GM21515 (cell line): ENCODE results near the gene TAS2R41.
"Not testable (repeated sequence)": the region's sequence is repeated elsewhere in the genome, so short reads cannot be mapped to it uniquely, and the experiment has no call there.

Experiments
- ATAC-seq: cut with Tn5 transposase; IDR thresholded peaks from one replicate; pipeline ENCODE4 v1.9.1; 2021; ENCODE audit not compliant: unreplicated experiment

The TAS2R41 gene

GRCh38 chr7:143514995-143515735, 37.5 kb downstream of the TAS2R41 start:
- ATAC-seq = no peak

DNA sequence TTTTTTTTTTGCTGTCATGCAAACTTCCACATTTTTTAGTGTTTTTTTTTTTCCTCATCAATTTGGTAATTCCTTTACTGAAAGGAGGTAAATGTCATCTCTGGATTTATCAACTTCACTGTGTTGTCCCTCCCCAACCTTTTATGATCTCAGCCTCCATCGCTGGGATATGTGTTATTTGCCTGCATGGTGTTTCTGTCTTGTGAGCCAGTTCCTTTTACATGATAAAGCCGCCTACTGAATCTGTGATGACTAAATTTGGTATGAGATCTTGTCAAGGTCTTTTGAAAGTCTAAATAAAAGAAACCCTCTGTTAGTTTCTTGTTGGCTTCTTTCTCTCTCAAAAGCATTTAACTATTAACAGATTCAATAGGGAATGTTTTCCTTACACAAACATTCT, 39.3 kb downstream of the TAS2R41 start:
- ATAC-seq = no peak

DNA sequence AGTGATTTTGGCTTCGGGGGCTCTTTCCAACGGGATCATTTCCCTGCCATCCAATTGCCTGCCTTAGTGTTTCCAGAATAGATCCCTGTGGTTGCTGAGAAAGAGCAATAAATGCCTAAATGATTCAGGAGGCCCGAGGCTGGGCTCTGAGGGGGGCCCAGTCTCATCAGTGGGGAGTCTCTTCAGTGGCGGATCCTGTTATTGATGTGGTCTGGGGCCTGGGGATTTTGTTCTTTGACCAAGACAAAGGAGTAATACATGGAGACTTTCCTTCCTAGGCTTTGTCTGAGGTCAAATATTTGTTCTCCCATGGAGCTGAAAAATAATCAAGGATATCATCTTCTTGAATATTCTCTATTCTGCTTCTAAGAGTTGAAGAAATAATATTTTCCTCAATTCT, 40.8 kb downstream of the TAS2R41 start:
- ATAC-seq = no peak

- ATAC-seq = no peak
Observed at GRCh38 chr7:143518941-143519340, 41.3 kb downstream of the TAS2R41 start.

GRCh38 chr7:143519411-143520131, 41.9 kb downstream of the TAS2R41 start:
- no peak for ATAC-seq

DNA sequence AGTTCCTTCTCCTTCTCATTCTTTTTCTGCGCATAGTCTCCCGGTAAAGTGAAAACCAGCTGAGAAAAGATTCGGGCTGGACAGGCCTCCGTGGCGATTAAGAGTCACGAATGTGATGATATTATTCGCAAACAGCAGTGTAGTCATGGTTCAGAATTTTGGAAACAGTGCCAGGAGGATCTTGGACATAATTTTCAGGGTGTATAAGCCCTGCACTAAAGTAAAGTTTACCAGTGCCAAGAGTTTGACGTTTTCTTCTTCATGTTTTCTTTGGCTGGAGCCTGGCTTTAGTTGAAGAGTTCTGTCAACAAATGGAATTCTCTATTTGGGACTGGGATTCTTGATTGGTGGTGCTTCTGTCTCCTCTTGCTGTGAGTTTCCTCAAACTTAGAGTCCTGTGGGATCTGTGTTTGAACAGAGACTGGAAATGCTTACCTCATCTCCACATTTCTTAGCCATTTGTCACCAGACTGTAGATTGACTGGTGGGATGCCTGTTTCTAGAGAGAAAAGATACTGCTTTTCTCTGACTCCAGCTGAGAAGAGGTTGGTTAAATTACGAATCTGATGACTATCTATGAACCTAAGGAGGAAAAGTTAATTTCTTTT, 44.7 kb downstream of the TAS2R41 start:
- ATAC-seq = not testable (repeated sequence)
